HuH-7.5 (cell line): ENCODE measurements around the gene DNAJC17.

Experiments
- DNase-seq: peaks from one replicate; pipeline ENCODE4 v3.0.0; 2011; ENCODE audit warnings: low spot score

DNAJC17 gene

GRCh38 chr15:40829115-40829514, 21.8 kb upstream of the DNAJC17 start:
- no peak for DNase-seq

GRCh38 chr15:40828447-40829036, 21.3 kb upstream of the DNAJC17 start, which contains the start of gene PPP1R14D:
TSS of gene PPP1R14D (minus strand) at chr15:40828708. CDS start at chr15:40828641, 67 bp downstream.
- DNase-seq, result no peak

DNA sequence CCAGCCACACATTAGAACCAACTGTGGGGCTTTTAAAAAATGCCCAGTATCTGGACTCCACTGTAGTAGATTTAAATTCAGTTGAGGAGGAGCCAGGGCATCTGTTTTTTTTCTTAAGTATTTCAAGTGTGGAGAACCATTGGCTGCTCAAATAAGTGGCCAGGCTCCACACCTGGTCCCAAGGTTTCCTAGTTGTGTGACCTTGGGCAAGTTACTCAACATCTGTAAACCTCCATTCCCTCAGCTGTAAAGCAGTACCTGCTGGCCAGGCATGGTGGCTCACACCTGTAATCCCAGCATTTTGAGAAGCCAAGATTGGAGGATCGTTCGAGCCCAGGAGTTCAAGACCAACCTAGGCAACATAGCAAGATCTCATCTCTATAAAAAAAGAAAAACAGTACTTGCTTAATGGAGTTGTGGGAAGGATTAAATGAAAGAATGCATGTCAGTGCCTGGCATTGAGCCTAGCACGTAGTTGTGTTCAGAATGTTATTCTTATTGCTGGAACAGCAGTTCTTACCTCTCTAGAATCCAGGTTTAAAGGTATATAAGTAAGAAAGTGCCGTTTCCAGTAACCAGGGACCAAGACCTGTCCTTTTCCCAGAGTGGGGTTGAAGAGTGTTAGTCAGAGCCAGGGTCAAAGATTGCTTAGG, 19.3 kb upstream of the DNAJC17 start:
- no peak for DNase-seq

GRCh38 chr15:40825661-40826422, 18.6 kb upstream of the DNAJC17 start:
- DNase-seq, result no peak

- no peak for DNase-seq
Observed at GRCh38 chr15:40823572-40824343, 16.5 kb upstream of the DNAJC17 start.

- no peak for DNase-seq
Observed at GRCh38 chr15:40821195-40821594, 13.9 kb upstream of the DNAJC17 start.

- DNase-seq, result no peak
Observed at GRCh38 chr15:40819048-40819447, 11.8 kb upstream of the DNAJC17 start.

DNA sequence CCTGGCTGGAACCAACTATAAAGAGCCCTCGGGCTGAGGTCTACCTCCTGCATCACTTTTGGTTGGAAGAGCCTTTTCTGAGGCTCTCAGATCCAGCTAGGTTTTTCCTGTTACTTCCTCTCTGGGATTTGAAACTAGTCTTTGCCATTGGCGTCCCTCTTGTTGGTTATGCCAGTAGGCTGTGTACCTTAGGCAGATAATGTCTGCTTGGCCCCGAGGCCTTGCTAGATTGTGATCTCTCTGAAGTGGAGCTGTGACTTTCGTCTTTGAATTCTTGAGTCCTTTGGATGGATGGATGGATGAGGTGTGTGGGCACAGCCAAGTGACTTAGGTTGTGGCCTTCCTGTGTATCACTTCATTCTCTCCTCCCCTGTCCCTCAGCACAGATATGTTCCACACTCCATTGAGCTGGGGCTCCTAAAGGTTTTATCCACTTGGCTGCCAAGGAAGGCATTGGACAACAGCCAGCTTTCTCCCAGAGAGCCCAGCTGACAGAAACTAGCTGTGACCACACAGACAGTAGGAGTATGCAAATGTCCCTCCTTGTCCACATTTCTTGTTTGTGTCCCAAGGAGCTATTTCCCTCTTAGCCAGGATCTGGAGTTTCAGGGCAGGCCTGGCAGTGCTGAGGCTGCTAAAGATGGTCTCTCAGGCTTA, 7.9 kb upstream of the DNAJC17 start:
- no peak for DNase-seq

- DNase-seq, result no peak
Observed at GRCh38 chr15:40812721-40813425, 5.6 kb upstream of the DNAJC17 start.

DNA sequence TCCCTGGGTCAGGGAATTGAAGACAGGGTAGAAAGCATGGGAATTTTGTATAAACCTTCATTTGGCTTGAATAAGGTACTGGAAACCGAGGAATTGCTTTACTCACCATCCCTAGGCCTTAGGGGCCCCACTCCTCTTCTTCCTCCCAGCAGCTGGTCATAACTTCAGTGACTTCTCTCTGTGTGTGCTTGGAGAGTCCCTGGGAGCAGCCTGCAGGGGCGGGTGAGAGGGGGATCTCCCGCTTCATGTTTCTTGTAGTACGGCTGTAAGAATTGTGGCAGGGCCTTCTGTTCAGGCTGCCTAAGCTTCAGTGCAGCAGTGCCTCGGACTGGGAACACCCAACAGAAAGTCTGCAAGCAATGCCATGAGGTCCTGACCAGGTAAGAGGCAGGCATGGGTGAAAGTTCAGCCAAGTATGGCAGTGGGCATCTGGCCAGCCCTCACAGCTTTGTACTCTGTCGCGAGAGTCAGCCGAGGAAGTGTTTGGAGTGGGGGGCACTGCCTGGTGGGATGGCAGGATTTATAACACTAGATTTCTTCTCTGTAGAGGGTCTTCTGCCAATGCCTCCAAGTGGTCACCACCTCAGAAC, 1.7 kb upstream of the DNAJC17 start:
- no peak for DNase-seq

GRCh38 chr15:40807888-40808461, 702 bp upstream of the DNAJC17 start:
- DNase-seq, result no peak

GRCh38 chr15:40806672-40807027, 623 bp downstream of the DNAJC17 start:
- no peak for DNase-seq

GRCh38 chr15:40803688-40804087, 3.6 kb downstream of the DNAJC17 start:
- DNase-seq, result no peak

DNA sequence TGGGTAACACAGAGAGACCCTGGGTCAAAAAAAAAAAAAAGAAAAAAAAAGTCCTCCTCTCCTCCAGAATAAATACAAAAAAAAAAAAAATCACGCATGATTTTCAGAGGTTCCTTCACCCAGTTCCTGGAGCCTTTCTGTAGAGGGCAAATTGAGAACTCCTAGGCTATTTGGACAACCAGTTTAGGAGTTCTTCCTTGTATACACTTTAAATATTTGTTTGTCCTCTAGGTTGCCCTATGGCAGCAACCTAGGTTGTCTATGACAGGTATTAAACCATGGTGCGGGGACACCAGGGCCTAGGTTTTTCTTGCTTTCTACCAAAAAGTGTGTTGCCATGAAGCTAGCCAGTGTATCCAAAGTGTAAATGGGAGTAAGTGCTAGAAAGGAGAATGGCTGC, 4.2 kb downstream of the DNAJC17 start:
- DNase-seq, result no peak

DNA sequence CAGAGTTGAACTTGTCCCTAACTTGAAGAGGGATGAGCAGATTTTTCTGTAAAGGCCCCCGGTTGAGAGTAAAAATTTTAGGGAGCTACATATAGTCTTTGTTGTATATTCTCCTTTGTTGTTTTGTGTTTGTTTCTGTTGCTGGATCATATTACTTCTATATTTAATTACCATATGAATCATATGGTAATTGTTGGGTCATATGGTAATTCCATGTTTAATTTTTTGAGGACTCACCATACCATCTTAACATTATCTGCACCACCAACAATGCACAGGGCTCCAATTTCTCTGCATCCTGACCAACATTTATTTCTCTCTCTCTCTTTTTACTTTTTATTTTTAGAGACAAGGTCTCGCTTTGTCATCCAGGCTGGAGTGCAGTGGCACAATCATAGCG, 7.8 kb downstream of the DNAJC17 start:
- DNase-seq, result no peak

DNA sequence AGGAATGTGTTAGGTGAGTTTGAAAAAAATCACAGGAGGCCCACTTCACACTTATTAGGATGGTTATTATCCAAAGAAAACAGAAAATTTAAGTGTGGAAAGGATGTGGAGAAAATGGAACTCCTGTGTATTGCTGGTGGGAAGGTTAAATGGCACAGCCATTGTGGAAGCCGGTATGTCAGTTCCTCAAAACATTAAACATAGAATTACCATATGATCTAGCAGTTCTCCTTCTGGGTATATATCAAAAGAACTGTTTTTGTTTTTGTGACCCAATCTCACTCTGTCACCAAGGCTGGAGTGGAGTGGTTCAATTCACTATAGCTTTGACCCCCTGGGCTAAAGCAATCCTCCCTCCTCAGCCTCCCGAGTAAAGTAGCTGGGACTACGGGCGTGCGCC, 10.8 kb downstream of the DNAJC17 start:
- no peak for DNase-seq

- no peak for DNase-seq
Observed at GRCh38 chr15:40796041-40796440, 11.2 kb downstream of the DNAJC17 start.

- DNase-seq, result no peak
Observed at GRCh38 chr15:40793216-40793989, 13.9 kb downstream of the DNAJC17 start.

DNA sequence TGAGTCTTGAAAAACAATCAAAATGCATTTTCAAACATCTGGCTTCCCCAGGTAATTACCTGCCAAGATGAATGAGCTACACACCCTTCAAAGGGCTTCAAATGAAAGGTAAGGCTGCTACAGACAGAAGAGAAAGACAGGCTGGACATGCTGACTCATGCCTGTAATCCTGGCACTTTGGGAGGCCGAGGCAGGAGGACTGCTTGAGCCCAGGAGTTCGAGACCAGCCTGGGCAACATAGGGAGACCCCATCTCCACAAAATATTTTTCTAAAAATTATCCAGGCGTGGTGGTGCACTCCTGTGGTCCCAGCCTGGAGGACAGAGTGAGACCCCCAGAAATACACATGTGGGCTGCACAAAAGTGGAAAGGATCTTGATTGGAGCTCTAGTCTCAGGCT, 14.9 kb downstream of the DNAJC17 start:
- DNase-seq, result no peak

GRCh38 chr15:40790718-40791117, 16.6 kb downstream of the DNAJC17 start:
- no peak for DNase-seq
